Osteoblast (primary cell): ENCODE measurements around the gene DUOX1. TPM values are rescaled to one million over a fixed set of nuclear protein-coding genes. Genes with fewer than 3 reads are reported as not detected.
A peak's percentile ranks its signal among the peaks of the same experiment; 100 is the strongest.

Experiments used
- DNase-seq: peaks from one replicate; pipeline ENCODE4 v3.0.0; 2011; ENCODE audit warnings: low spot score, mixed read lengths; ENCODE audit not compliant: insufficient read length; ENCODE audit errors: missing footprints
- H2AFZ ChIP-seq: 2 replicates; pipeline ENCODE4 v1.6.0; 2011; ENCODE audit warnings: mild to moderate bottlenecking, low read length
- H3K27ac ChIP-seq: 2 replicates; pipeline ENCODE4 v1.5.1; 2011; ENCODE audit warnings: mild to moderate bottlenecking, low read depth, low read length, moderate library complexity
- H3K27me3 ChIP-seq: 2 replicates; pipeline ENCODE4 v1.6.0; 2012; ENCODE audit warnings: mild to moderate bottlenecking, control low read depth, inconsistent platforms, low read length, moderate library complexity; ENCODE audit not compliant: insufficient read depth
- H3K36me3 ChIP-seq: 2 replicates; pipeline ENCODE4 v1.5.1; 2011; ENCODE audit warnings: mild to moderate bottlenecking, low read length, control low read depth, moderate library complexity; ENCODE audit not compliant: insufficient read depth
- H3K4me1 ChIP-seq: 2 replicates; pipeline ENCODE4 v1.5.1; 2011; ENCODE audit warnings: mild to moderate bottlenecking, low read length, control low read depth, moderate library complexity; ENCODE audit not compliant: insufficient read depth
- H3K4me2 ChIP-seq: 2 replicates; pipeline ENCODE4 v1.6.0; 2011; ENCODE audit warnings: mild to moderate bottlenecking, low read length; ENCODE audit not compliant: insufficient read depth
- H3K4me3 ChIP-seq: fragments of 200-600 bp; sonication (generic); 3 replicates; pipeline ENCODE4 v1.5.1; 2012; ENCODE audit warnings: mild to moderate bottlenecking, low read length, inconsistent platforms; ENCODE audit not compliant: insufficient read depth
- H3K79me2 ChIP-seq: 2 replicates; pipeline ENCODE4 v1.6.0; 2012; ENCODE audit warnings: mild to moderate bottlenecking, low read length, control low read depth, inconsistent platforms; ENCODE audit not compliant: insufficient read depth
- H3K9me3 ChIP-seq: 2 replicates; pipeline ENCODE4 v1.5.1; 2011; ENCODE audit warnings: low read depth, low read length, control low read depth
- H4K20me1 ChIP-seq: 2 replicates; pipeline ENCODE4 v1.6.0; 2012; ENCODE audit warnings: mild to moderate bottlenecking, low read length, control low read depth; ENCODE audit not compliant: insufficient read depth
- total RNA-seq: library from RNA; depleted of rRNA; stranded (reverse); fragments of >200 nt; gene quantifications from 2 replicates; pipeline ENCODE4 v1.2.3, GENCODE V29; 2012
- TF ChIP-seq, protein P1 (sequence below): IDR thresholded peaks from 2 replicates; pipeline ENCODE4 v1.5.1; 2011; ENCODE audit warnings: mild to moderate bottlenecking, low read depth, low read length, moderate library complexity; ENCODE audit errors: extremely low read depth

DUOX1 gene
- total RNA-seq, 1 donor: under 0.01 TPM

DNA sequence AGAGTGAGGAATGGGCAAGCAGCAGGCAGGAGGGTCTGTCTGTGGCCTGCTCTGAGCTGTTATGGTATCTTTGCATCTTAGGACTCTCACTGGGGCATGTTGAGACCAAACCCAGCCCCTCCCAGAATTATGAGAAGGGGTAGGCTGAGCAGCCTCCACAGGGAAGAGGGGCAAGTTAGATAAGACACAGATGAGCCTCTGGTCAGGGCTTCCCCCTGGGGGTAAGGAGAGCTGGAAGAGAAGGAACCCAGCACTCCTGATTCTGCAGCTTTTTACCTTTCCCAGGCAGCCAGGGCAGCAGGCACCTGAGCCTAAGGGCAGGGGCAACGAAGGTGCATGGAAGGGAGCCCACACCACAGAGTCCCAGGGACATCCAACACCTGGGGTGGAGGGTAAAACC lies 19.3 kb downstream of the DUOX1 start:
- Histone ChIP-seq H3K4me1 (peaks cover 17% of the 10 kb centered on the region), H4K20me1 (no peaks in the 10 kb centered on the region), H3K4me3 (no peak overlapping the region), H3K4me2 (no peak overlapping the region), H3K27me3 (peaks cover 6% of the 10 kb centered on the region), H3K36me3 (no peaks in the 10 kb centered on the region), H3K27ac (no peak overlapping the region), H3K9me3 (no peaks in the 10 kb centered on the region), H2AFZ (no peak overlapping the region), H3K79me2 (no peaks in the 10 kb centered on the region)
- DNase-seq: peak; percentile 25
- TF ChIP-seq, protein P1, sequence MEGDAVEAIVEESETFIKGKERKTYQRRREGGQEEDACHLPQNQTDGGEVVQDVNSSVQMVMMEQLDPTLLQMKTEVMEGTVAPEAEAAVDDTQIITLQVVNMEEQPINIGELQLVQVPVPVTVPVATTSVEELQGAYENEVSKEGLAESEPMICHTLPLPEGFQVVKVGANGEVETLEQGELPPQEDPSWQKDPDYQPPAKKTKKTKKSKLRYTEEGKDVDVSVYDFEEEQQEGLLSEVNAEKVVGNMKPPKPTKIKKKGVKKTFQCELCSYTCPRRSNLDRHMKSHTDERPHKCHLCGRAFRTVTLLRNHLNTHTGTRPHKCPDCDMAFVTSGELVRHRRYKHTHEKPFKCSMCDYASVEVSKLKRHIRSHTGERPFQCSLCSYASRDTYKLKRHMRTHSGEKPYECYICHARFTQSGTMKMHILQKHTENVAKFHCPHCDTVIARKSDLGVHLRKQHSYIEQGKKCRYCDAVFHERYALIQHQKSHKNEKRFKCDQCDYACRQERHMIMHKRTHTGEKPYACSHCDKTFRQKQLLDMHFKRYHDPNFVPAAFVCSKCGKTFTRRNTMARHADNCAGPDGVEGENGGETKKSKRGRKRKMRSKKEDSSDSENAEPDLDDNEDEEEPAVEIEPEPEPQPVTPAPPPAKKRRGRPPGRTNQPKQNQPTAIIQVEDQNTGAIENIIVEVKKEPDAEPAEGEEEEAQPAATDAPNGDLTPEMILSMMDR: no peak

DNA sequence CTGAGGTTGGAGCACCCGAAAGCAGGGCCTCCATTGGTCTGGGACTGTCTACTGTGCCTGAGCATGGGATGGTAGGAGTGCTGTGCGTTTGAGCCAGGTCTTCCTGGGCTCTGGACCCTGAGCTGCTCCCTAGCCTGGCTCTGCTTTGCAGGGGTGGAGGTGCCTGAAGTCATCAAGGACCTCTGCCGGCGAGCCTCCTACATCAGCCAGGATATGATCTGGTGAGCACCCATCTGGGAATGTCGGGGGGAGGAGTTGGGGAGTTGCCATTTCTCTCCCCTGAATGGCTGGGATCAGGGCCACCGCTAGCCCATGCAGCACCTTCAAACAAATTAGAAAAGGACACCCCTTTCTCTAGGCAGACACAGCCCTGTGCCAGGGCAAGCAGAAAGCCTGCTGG lies 20.7 kb downstream of the DUOX1 start:
- no peaks in the 10 kb centered on the region for H4K20me1 ChIP-seq
- no peaks in the 10 kb centered on the region for H3K36me3 ChIP-seq
- DNase-seq: peak; percentile 83
- no peaks in the 10 kb centered on the region for H3K27me3 ChIP-seq
- TF ChIP-seq, protein P1: no peak
- H3K4me1 ChIP-seq: peaks cover 17% of the 10 kb centered on the region
- no peaks in the 10 kb centered on the region for H3K79me2 ChIP-seq
- no peak overlapping the region for H3K4me2 ChIP-seq
- H3K27ac ChIP-seq: no peak overlapping the region
- no peak overlapping the region for H3K4me3 ChIP-seq
- H3K9me3 ChIP-seq: no peaks in the 10 kb centered on the region
- H2AFZ ChIP-seq: peak overlapping the region; percentile 14

DNA sequence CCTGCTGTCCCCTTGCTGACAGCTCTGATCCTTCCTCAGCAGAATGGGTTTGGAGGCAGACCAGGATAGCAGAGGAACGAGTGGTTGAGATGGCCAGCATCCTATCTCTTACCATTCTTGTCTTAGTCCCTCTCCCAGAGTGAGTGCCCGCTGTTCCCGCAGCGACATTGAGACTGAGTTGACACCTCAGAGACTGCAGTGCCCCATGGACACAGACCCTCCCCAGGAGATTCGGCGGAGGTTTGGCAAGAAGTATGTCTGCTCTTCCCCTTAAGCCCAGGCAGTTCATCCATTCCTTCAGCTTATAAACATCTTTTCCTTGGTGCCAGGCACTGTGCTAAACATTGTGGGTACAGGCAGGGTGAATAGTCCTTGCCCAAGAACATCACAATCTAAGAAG lies 21.2 kb downstream of the DUOX1 start:
- DNase-seq: peak; percentile 56
- H2AFZ ChIP-seq: no peak overlapping the region
- no peak overlapping the region for H3K4me2 ChIP-seq
- H3K79me2 ChIP-seq: no peaks in the 10 kb centered on the region
- H3K27ac ChIP-seq: no peak overlapping the region
- no peaks in the 10 kb centered on the region for H4K20me1 ChIP-seq
- H3K27me3 ChIP-seq: no peaks in the 10 kb centered on the region
- H3K4me3 ChIP-seq: no peak overlapping the region
- no peaks in the 10 kb centered on the region for H3K9me3 ChIP-seq
- peaks cover 17% of the 10 kb centered on the region for H3K4me1 ChIP-seq
- TF ChIP-seq, protein P1: no peak
- H3K36me3 ChIP-seq: no peaks in the 10 kb centered on the region

DNA sequence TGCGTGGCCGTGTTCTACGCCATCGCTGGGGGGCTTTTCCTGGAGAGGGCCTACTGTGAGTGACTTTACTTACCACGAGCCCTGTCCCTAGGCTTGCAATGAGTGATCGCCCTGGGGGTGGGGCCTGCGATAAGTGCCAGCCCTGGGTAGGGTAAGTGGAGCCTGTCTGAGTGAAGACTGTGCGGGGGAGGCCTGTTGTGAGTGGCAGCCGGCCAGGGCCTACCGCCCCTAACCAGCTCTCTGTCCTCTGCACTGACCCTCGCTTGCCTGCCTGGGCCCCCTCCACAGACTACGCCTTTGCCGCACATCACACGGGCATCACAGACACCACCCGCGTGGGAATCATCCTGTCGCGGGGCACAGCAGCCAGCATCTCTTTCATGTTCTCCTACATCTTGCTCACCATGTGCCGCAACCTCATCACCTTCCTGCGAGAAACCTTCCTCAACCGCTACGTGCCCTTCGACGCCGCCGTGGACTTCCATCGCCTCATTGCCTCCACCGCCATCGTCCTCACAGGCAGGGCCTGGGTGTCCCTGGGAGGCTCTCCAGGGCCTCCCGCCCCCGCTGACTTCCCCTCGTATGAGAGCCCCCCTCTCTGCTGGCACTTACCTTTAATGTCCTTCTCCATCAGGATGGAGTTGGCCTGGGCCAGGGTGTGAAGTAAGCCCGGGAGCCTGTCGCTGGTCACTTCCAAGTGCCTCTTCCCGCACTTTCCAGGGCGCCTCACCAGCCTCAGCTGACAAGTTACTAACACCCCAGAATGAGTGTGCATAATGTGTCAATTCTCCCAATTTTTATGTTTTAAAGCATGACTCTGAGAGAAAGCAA lies 22.4 kb downstream of the DUOX1 start:
- Histone ChIP-seq H3K4me2 (no peak overlapping the region), H3K9me3 (no peaks in the 10 kb centered on the region), H2AFZ (no peak overlapping the region), H3K4me3 (no peak overlapping the region), H3K36me3 (no peaks in the 10 kb centered on the region), H3K27me3 (no peaks in the 10 kb centered on the region), H4K20me1 (no peaks in the 10 kb centered on the region), H3K4me1 (peaks cover 25% of the 10 kb centered on the region), H3K27ac (no peak overlapping the region), H3K79me2 (no peaks in the 10 kb centered on the region)
- TF ChIP-seq, protein P1: no peak
- peak; percentile 74 for DNase-seq
